ENCODE measurements around the gene COL9A3.
A peak's percentile ranks its signal among the peaks of the same experiment; 100 is the strongest.

COL9A3 gene

GRCh38 chr20:62779417-62779685 is 37.5 kb upstream of the COL9A3 start:
- no peak for DNase-seq

GRCh38 chr20:62780204-62780603 is 36.6 kb upstream of the COL9A3 start:
- DNase-seq = no peak

GRCh38 chr20:62780696-62781095 is 36.2 kb upstream of the COL9A3 start:
- no peak for DNase-seq

GRCh38 chr20:62782149-62782892 is 34.5 kb upstream of the COL9A3 start:
- no peak for DNase-seq

- DNase-seq = no peak
Measured at GRCh38 chr20:62782893-62783278, 34.0 kb upstream of the COL9A3 start.

- DNase-seq = no peak
Measured at GRCh38 chr20:62784497-62784896, 32.4 kb upstream of the COL9A3 start.

GRCh38 chr20:62785393-62785792 is 31.5 kb upstream of the COL9A3 start:
- DNase-seq = no peak

GRCh38 chr20:62786157-62786556 is 30.7 kb upstream of the COL9A3 start:
- DNase-seq = no peak

GRCh38 chr20:62787321-62787720 is 29.5 kb upstream of the COL9A3 start:
- DNase-seq = peak in 1 of 2 donors; percentile 56

GRCh38 chr20:62787866-62788265 is 29.0 kb upstream of the COL9A3 start:
- DNase-seq = no peak

- no peak for DNase-seq
Measured at GRCh38 chr20:62788607-62789006, 28.2 kb upstream of the COL9A3 start.

GRCh38 chr20:62790075-62790474 is 26.8 kb upstream of the COL9A3 start:
- no peak for DNase-seq

- peak; percentile 76 to 81 for DNase-seq
Measured at GRCh38 chr20:62791301-62792181, 25.3 kb upstream of the COL9A3 start.

- DNase-seq = no peak
Measured at GRCh38 chr20:62792182-62792939, 24.5 kb upstream of the COL9A3 start.

GRCh38 chr20:62792940-62793756 is 23.7 kb upstream of the COL9A3 start:
- no peak for DNase-seq

- DNase-seq = no peak
Measured at GRCh38 chr20:62793757-62794006, 23.2 kb upstream of the COL9A3 start.

- DNase-seq = peak; percentile 95 to 96
Measured at GRCh38 chr20:62794007-62794724, 22.7 kb upstream of the COL9A3 start.

GRCh38 chr20:62795023-62795761 is 21.7 kb upstream of the COL9A3 start:
- peak; percentile 56 to 65 for DNase-seq

GRCh38 chr20:62796699-62797491 is 20.0 kb upstream of the COL9A3 start:
- no peak for DNase-seq

- no peak for DNase-seq
Measured at GRCh38 chr20:62797671-62798532, 18.9 kb upstream of the COL9A3 start.
